HG03060 (cell line): ENCODE measurements around the gene CYTH3.

Experiments used
- ATAC-seq: cut with Tn5 transposase; IDR thresholded peaks from one replicate; pipeline ENCODE4 v1.9.1; 2021; ENCODE audit warnings: low read depth, moderate number of reproducible peaks; ENCODE audit not compliant: unreplicated experiment

CYTH3 gene

GRCh38 chr7:6258440-6259182, 13.8 kb downstream of the CYTH3 start:
- no peak for ATAC-seq

DNA sequence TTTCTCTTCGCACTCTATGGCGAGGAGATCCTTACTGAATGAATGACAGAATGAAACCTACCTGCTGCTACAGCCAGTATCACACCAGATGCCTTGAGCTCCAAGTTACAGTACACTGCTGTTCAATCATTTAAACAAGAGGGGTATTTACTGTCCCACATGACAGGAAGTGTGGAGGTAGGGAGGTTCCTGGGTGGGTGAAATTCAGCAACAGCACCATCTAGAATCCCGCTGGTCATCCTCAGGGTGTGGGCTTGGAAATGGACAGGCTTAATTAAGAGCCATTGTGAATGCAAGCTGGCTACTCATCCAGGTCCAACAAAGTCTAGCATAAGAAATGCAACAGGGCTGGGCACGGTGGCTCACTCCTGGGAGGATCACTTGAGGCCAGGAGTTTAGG, 14.7 kb downstream of the CYTH3 start:
- ATAC-seq = no peak

DNA sequence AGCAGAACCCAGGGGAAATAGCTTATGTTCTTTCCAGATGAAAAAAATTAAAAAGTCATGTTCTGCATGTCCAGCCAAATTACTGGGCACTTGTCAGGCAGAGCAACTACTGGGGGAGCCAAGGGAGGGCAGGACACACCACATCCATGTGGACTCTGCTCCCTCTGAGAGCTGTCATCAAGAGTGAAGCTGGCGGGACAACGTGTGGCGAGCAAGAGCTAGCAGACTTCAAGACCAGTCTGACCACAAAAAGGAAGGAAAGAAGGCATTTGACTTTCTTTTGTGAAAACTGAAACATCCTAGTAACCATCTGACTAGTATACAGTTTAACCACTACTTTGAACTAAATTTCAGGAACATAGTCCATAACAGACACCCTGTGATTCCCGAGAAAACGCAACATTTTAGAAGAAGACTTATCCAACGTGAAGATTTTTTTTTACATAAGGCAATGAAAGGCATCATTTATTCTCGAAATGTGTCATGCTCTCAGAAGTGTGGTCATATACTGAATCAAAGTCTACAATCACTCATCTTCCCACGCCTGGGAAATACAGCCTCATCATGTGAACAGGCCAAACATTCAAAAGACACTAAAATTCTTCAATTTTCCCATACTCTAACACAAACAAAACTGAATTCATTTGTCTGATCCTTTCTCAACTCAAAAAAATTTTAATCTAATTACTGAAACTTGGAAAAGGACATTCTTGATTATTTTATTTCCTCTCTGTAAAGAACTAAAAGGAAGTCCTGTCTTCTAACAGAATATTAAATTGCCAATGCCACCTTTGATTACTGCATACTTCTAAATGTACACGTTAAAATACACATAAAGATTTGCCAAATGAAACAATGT, 15.5 kb downstream of the CYTH3 start:
- ATAC-seq = peak; percentile 68

DNA sequence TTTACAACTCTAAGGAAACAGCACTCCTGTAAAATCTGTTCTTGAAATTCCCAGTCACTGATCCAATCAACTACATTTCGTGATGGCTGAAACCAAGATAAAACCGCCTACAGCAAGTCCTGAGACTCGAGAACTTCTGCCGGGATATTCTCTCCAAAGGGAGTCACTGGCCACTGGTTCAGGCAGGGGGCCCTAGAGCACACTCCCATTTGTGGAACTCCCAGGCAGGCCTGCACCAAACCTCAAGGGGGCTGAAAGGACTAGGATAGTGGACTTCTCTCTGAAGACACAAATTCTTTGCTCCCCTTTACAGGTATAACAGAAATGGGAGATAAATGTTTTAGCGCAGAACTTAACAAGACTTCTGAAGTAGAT, 16.3 kb downstream of the CYTH3 start:
- no peak for ATAC-seq

- no peak for ATAC-seq
Measured at GRCh38 chr7:6254866-6255265, 17.6 kb downstream of the CYTH3 start.

DNA sequence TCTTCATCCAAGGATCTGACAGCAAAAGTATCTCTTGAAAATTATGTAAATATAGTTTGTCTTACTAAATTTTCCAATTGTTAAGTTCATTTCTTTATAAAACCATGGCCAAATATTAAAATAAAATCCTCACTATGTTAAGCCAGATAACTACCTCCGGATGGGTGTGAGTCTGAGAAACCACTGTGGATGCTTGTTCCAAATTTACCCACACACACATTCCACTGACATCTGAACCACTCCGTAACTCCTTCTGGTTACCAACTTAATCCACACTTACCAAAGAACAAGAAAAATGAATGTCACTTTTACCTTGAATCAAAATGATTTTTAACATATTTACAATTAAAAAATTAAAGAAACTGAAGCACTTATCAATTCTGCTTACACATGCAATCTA, 19.7 kb downstream of the CYTH3 start:
- no peak for ATAC-seq

- ATAC-seq = no peak
Measured at GRCh38 chr7:6252341-6252746, 20.1 kb downstream of the CYTH3 start.

- no peak for ATAC-seq
Measured at GRCh38 chr7:6251653-6252052, 20.8 kb downstream of the CYTH3 start.

DNA sequence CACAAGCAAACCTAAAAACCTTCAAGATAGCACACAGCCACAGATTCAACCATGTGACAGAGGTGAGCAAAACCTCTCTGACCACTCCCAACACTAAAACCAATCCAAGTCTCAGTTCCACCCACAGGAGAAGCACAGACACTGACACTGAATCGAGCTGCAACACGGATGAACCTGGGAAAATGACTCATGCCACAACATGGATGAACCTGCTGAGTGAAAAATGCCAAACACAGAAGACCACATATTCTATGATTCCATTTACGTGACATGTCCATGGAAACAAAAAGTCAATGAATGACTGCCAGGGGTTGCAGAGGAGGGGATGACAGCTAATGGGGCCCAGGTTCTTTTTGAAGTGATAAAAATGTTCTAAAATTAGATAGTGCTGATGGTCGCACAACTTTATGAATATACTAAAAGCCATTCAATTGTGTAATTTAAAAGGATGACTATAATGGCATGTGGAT, 22.0 kb downstream of the CYTH3 start:
- ATAC-seq = peak; percentile 67

DNA sequence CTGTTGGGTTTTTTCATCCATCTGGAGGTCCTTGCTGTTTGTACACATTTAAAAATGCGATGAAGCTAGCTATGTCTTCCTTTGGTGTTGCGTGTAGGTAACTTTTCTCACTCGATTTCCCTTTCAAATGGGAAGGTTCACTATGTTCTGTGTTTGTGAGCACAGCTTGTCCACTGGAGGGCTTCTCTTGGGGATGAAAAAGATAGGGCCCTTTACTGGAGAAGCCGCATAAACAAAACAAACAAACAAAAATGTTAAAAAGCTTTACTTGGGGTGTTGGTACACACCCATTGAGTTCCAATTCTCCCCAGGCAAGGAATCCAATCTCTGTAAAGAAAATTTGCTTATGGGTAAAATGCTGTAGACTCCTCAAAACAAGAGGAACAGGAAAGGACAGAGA, 23.4 kb downstream of the CYTH3 start:
- no peak for ATAC-seq

DNA sequence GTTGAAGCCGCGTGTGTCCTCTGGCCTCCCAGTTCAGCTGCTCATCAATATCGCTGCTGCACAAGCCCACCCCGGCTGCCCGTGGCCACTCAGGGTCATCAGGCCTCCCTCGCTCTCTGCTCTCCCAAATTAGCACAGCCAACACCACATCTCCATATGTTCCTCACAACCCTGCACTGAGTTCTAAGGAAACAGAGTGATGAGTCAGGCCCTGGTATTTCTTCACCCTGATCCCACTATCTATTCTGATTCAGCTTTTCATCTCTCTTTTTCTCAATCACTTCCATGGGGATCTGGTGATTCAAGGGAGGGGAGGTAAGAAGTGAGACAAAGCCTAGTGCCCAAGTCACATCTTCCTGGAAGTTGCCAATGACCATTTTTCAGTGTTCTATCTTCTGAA, 23.8 kb downstream of the CYTH3 start:
- ATAC-seq = no peak

- no peak for ATAC-seq
Measured at GRCh38 chr7:6246251-6246917, 26.0 kb downstream of the CYTH3 start.

GRCh38 chr7:6244021-6244420, 28.4 kb downstream of the CYTH3 start:
- ATAC-seq = no peak

DNA sequence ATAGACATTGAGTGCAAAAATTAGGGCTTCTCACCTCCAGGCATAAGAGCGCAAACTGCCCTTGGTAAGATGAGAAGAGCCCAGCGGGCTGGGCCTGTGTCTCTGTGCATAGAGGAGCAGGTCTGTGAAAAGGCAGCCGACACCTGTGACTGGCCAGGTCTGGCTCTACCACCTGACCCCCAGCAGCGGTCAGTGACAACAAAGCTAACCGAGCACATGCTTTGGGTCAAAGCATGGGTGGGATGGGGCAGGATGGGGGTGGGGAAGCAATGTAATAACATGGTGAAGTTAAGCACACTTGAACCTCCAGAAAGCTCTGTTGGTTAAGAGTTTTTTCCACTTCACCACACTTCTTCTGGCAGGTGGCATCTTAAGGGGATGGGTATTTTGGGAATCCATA, 29.3 kb downstream of the CYTH3 start:
- no peak for ATAC-seq

- ATAC-seq = no peak
Measured at GRCh38 chr7:6242561-6242960, 29.9 kb downstream of the CYTH3 start.

- no peak for ATAC-seq
Measured at GRCh38 chr7:6241607-6241973, 30.8 kb downstream of the CYTH3 start.

DNA sequence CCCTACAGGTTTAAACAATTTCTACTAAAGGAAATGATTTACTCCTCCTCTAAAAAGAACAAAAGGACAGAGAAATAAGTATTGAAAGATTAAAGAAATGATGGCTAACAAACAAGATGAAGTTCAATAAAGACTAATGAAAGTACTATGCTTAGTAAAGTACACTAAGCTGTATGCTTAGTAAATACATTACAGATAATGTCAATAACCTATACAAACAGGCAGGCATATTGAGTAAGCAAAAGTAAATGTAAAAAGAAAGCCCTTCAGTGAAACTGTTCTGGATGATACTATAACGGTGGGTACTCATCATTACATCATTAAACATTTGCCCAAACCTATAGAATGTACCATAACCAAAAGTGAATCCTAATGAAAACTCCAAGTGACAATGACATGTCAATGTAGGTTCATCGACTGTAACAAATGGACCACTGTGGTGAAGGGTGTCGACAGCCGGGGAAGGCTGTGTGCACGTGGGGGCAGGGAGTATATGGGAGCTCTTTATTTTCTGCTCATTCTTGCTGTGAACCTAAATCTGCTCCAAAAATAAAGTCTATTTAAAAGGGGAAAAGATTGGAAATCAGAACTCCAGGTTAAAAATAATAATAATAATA, 34.0 kb downstream of the CYTH3 start:
- no peak for ATAC-seq

- ATAC-seq = no peak
Measured at GRCh38 chr7:6237730-6238129, 34.7 kb downstream of the CYTH3 start.

DNA sequence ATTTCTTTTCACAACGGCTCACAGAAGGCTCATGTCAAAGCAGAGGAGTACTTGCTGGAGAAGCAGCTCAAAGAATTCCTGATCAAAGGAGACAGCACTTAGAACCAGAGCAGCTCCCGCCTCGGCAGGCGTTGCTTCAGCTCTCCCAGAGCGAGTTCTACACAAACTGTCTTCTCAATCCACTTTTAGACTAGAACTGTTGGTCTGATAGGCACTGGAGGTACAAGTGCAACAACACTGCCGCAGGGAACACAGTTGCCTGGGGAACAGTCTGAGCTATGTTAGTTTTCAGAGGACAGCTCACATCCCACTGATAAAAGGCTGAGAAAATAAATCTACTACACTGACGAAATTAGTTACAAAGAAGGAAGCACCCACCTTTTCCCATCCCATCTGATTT, 35.4 kb downstream of the CYTH3 start:
- no peak for ATAC-seq

GRCh38 chr7:6235029-6235871, 37.2 kb downstream of the CYTH3 start:
- no peak for ATAC-seq
